ENCODE measurements around the gene UBTD1.
"Not testable (repeated sequence)": the region's sequence is repeated elsewhere in the genome, so short reads cannot be mapped to it uniquely, and the experiment has no call there.

The UBTD1 gene

GRCh38 chr10:97468162-97468561 is 30.6 kb upstream of the UBTD1 start:
- no peak overlapping the region for H3K4me3 Mint-ChIP-seq
- H3K27me3 Mint-ChIP-seq: no peaks in the 10 kb centered on the region
- no peak overlapping the region for H3K27ac Mint-ChIP-seq
- H3K36me3 Mint-ChIP-seq (ENCODE audit: low read depth): peaks cover 33% of the 10 kb centered on the region
- no peaks in the 10 kb centered on the region for H3K9me3 Mint-ChIP-seq
- no peaks in the 10 kb centered on the region for H3K4me1 Mint-ChIP-seq
- DNase-seq (no peak), ATAC-seq (no peak)

GRCh38 chr10:97468781-97469180 is 29.9 kb upstream of the UBTD1 start:
- H3K27ac Mint-ChIP-seq, ATAC-seq, H3K27me3 Mint-ChIP-seq, H3K9me3 Mint-ChIP-seq, H3K4me3 Mint-ChIP-seq, H3K4me1 Mint-ChIP-seq, DNase-seq: not testable (repeated sequence)
- H3K36me3 Mint-ChIP-seq (ENCODE audit: low read depth): peaks cover 33% of the 10 kb centered on the region

GRCh38 chr10:97474918-97475317 is 23.8 kb upstream of the UBTD1 start:
- Mint-ChIP-seq H3K27ac (no peak overlapping the region), H3K4me1 (no peaks in the 10 kb centered on the region), H3K27me3 (no peaks in the 10 kb centered on the region), H3K36me3 (ENCODE audit: low read depth) (peaks cover 60% of the 10 kb centered on the region), H3K4me3 (no peak overlapping the region), H3K9me3 (no peaks in the 10 kb centered on the region)
- ATAC-seq (no peak), DNase-seq (no peak)

GRCh38 chr10:97475936-97476594 is 22.7 kb upstream of the UBTD1 start:
- Mint-ChIP-seq H3K36me3 (ENCODE audit: low read depth) (peaks cover 58% of the 10 kb centered on the region), H3K27ac (no peak overlapping the region), H3K27me3 (no peaks in the 10 kb centered on the region), H3K9me3 (no peaks in the 10 kb centered on the region), H3K4me3 (no peak overlapping the region), H3K4me1 (no peaks in the 10 kb centered on the region)
- ATAC-seq (no peak), DNase-seq (no peak)

GRCh38 chr10:97479410-97479809 is 19.3 kb upstream of the UBTD1 start:
- ATAC-seq, DNase-seq, H3K27me3 Mint-ChIP-seq, H3K9me3 Mint-ChIP-seq, H3K4me3 Mint-ChIP-seq, H3K27ac Mint-ChIP-seq, H3K4me1 Mint-ChIP-seq: not testable (repeated sequence)
- peaks cover 49% of the 10 kb centered on the region for H3K36me3 Mint-ChIP-seq (ENCODE audit: low read depth)

GRCh38 chr10:97479939-97480338 is 18.8 kb upstream of the UBTD1 start:
- no peaks in the 10 kb centered on the region for H3K4me1 Mint-ChIP-seq
- ATAC-seq: no peak
- peaks cover 44% of the 10 kb centered on the region for H3K36me3 Mint-ChIP-seq (ENCODE audit: low read depth)
- H3K9me3 Mint-ChIP-seq: no peaks in the 10 kb centered on the region
- DNase-seq: no peak
- no peak overlapping the region for H3K27ac Mint-ChIP-seq
- H3K27me3 Mint-ChIP-seq: no peaks in the 10 kb centered on the region
- H3K4me3 Mint-ChIP-seq: no peak overlapping the region

- Mint-ChIP-seq H3K9me3 (no peaks in the 10 kb centered on the region), H3K27ac (no peak overlapping the region), H3K4me1 (no peaks in the 10 kb centered on the region), H3K36me3 (ENCODE audit: low read depth) (peaks cover 41% of the 10 kb centered on the region), H3K27me3 (no peaks in the 10 kb centered on the region), H3K4me3 (no peak overlapping the region)
- DNase-seq: no peak
- no peak for ATAC-seq
Observed at GRCh38 chr10:97481071-97481470, 17.7 kb upstream of the UBTD1 start.

- Mint-ChIP-seq H3K4me3 (no peak overlapping the region), H3K4me1 (peaks cover under 1% of the 10 kb centered on the region), H3K27me3 (no peaks in the 10 kb centered on the region), H3K27ac (no peak overlapping the region), H3K9me3 (no peaks in the 10 kb centered on the region), H3K36me3 (ENCODE audit: low read depth) (peaks cover 34% of the 10 kb centered on the region)
- DNase-seq (no peak), ATAC-seq (no peak)
Observed at GRCh38 chr10:97482381-97482780, 16.3 kb upstream of the UBTD1 start.

- Mint-ChIP-seq H3K4me1 (peaks cover 2% of the 10 kb centered on the region), H3K36me3 (ENCODE audit: low read depth) (peaks cover 30% of the 10 kb centered on the region), H3K9me3 (no peaks in the 10 kb centered on the region), H3K4me3 (no peak overlapping the region), H3K27me3 (no peaks in the 10 kb centered on the region), H3K27ac (no peak overlapping the region)
- ATAC-seq: no peak
- no peak for DNase-seq
Observed at GRCh38 chr10:97483506-97483905, 15.2 kb upstream of the UBTD1 start.

GRCh38 chr10:97483921-97484320 is 14.8 kb upstream of the UBTD1 start:
- ATAC-seq: no peak
- no peaks in the 10 kb centered on the region for H3K27me3 Mint-ChIP-seq
- H3K4me3 Mint-ChIP-seq: no peak overlapping the region
- no peak for DNase-seq
- H3K27ac Mint-ChIP-seq: no peak overlapping the region
- H3K36me3 Mint-ChIP-seq (ENCODE audit: low read depth): peaks cover 30% of the 10 kb centered on the region
- no peaks in the 10 kb centered on the region for H3K9me3 Mint-ChIP-seq
- H3K4me1 Mint-ChIP-seq: peaks cover 2% of the 10 kb centered on the region

- Mint-ChIP-seq H3K4me1 (peaks cover 13% of the 10 kb centered on the region), H3K9me3 (no peaks in the 10 kb centered on the region), H3K36me3 (ENCODE audit: low read depth) (peaks cover 24% of the 10 kb centered on the region), H3K27ac (no peak overlapping the region), H3K4me3 (no peak overlapping the region), H3K27me3 (no peaks in the 10 kb centered on the region)
- no peak for DNase-seq
- no peak for ATAC-seq
Observed at GRCh38 chr10:97485647-97486281, 13.0 kb upstream of the UBTD1 start.

GRCh38 chr10:97490592-97490991 is 8.1 kb upstream of the UBTD1 start:
- ATAC-seq (peak; percentile 81), DNase-seq (no peak)
- peaks cover 31% of the 10 kb centered on the region for H3K36me3 Mint-ChIP-seq (ENCODE audit: low read depth)
- H3K4me3 Mint-ChIP-seq: peak overlapping the region; percentile 35
- no peaks in the 10 kb centered on the region for H3K9me3 Mint-ChIP-seq
- peak overlapping the region; percentile 70 for H3K27ac Mint-ChIP-seq
- H3K4me1 Mint-ChIP-seq: peaks cover 46% of the 10 kb centered on the region
- no peaks in the 10 kb centered on the region for H3K27me3 Mint-ChIP-seq

GRCh38 chr10:97494151-97494550 is 4.6 kb upstream of the UBTD1 start:
- Mint-ChIP-seq H3K27ac (no peak overlapping the region), H3K4me1 (peaks cover 65% of the 10 kb centered on the region), H3K4me3 (no peak overlapping the region), H3K9me3 (no peaks in the 10 kb centered on the region), H3K27me3 (no peaks in the 10 kb centered on the region), H3K36me3 (ENCODE audit: low read depth) (peaks cover 20% of the 10 kb centered on the region)
- ATAC-seq (no peak), DNase-seq (no peak)

- peaks cover 62% of the 10 kb centered on the region for H3K4me1 Mint-ChIP-seq
- DNase-seq (no peak), ATAC-seq (no peak)
- peaks cover 20% of the 10 kb centered on the region for H3K36me3 Mint-ChIP-seq (ENCODE audit: low read depth)
- H3K27ac Mint-ChIP-seq: peak overlapping the region; percentile 11
- H3K4me3 Mint-ChIP-seq: peak overlapping the region; percentile 27
- H3K9me3 Mint-ChIP-seq: no peaks in the 10 kb centered on the region
- H3K27me3 Mint-ChIP-seq: peaks cover 5% of the 10 kb centered on the region
Observed at GRCh38 chr10:97494863-97495506, 3.7 kb upstream of the UBTD1 start.

GRCh38 chr10:97497572-97498075 is 1.1 kb upstream of the UBTD1 start:
- peaks cover 17% of the 10 kb centered on the region for H3K36me3 Mint-ChIP-seq (ENCODE audit: low read depth)
- DNase-seq: peak; percentile 85
- ATAC-seq: peak; percentile 48

More at GRCh38 chr10:97497572-97498075, 1.1 kb upstream of the UBTD1 start:
- Mint-ChIP-seq H3K9me3 (no peaks in the 10 kb centered on the region), H3K27me3 (peaks cover 25% of the 10 kb centered on the region), H3K27ac (peak overlapping the region; percentile 97), H3K4me3 (peak overlapping the region; percentile 91), H3K4me1 (peaks cover 48% of the 10 kb centered on the region)

All from activated naive CD8-positive, alpha-beta T cell treated with anti-CD3 and anti-CD28 coated beads, Interleukin-2, amount 50 U/mL, for 24 hours (primary cell).